Choroid plexus epithelial cell (primary cell): ENCODE data around the gene FBXL13.

ENCODE experiments used
- DNase-seq: peaks from one replicate; pipeline ENCODE4 v3.0.0-alpha.2; 2010; ENCODE audit warnings: low read depth
- H3K4me3 ChIP-seq: 2 replicates; pipeline ENCODE4 v1.5.1; 2011; ENCODE audit warnings: low read depth, mild to moderate bottlenecking, control low read depth, low read length, moderate library complexity
- TF ChIP-seq, protein P1 (sequence below): conservative IDR thresholded peaks from 2 replicates; pipeline ENCODE4 v1.5.1; 2011; ENCODE audit warnings: low read depth, mild to moderate bottlenecking, control low read depth, inconsistent platforms, low read length, moderate library complexity

Gene FBXL13

DNA sequence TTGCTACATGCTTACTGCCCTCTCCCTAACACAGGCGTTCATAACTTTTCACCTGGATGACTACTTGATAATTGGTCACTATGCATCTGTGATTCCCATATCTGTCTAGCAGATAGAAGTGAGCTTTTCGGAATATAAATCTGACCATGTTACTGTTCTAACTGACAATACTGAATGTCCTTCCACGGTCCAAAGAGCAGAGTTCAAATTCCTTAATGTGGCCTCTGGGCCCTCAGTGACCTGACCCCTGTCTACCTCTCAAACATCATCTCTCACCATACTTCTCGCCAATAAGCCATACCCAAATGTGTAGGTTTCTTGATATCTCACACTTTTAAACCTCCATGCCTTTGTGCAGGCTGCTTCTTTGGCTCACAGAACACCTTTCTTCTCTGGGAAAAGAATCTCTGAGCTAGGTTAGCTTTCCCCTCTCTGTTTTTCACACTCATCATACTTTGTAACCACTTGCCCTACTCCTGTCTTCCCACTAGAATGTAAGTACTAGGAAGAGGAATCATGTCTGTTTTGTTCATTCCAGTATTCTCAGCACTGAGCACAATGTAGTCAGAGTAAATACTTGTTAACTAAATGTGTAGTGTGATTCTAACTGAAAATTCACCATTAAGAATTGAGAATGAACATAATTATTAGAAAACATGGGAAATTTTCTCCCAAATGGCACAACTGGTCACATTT, 201.0 kb downstream of the FBXL13 start:
- TF ChIP-seq, protein P1, sequence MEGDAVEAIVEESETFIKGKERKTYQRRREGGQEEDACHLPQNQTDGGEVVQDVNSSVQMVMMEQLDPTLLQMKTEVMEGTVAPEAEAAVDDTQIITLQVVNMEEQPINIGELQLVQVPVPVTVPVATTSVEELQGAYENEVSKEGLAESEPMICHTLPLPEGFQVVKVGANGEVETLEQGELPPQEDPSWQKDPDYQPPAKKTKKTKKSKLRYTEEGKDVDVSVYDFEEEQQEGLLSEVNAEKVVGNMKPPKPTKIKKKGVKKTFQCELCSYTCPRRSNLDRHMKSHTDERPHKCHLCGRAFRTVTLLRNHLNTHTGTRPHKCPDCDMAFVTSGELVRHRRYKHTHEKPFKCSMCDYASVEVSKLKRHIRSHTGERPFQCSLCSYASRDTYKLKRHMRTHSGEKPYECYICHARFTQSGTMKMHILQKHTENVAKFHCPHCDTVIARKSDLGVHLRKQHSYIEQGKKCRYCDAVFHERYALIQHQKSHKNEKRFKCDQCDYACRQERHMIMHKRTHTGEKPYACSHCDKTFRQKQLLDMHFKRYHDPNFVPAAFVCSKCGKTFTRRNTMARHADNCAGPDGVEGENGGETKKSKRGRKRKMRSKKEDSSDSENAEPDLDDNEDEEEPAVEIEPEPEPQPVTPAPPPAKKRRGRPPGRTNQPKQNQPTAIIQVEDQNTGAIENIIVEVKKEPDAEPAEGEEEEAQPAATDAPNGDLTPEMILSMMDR: no peak
- DNase-seq: no peak
- H3K4me3 ChIP-seq: no peak overlapping the region

DNA sequence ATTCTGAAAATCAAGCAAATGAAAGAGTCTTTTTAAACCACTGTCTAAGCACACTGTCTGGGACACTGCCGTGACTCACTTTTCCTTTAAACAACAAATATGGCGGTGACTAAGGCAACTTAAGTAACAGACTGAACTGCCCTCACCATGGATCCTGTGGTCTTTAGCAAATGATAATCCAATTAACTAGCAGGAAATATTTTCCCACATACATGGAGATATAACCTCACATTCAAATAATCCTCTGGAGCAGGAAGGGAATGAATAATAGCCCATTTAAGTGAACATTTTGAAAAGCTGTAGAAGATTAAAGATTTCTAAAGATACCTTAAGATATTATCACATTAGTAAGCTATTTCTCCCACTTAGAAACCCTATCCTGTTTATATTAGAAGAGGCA, 202.1 kb downstream of the FBXL13 start:
- DNase-seq: peak; percentile 95
- no peak overlapping the region for H3K4me3 ChIP-seq

DNA sequence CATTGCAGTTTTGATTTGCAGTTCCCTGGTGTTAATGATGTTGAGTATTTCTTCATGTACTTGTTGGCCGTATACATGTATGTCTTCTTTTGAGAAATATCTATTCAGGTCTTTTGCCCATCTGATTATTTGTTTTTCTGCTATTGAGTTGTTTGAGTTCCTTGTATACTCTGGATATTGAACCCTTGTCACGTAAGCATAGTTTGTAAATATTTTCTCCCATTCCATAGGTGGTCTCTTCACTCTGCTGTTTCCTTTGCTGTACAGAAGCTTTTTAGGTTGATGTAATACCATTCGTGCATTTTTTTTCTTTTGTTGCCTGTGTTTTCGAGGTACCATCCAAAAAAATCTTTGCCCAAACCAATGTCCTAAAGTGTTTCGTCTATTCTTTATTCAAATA, 205.4 kb downstream of the FBXL13 start:
- DNase-seq: no peak
- no peak overlapping the region for H3K4me3 ChIP-seq

More for the DNA sequence above, 202.1 kb downstream of the FBXL13 start:
- TF ChIP-seq, protein P1: no peak

DNA sequence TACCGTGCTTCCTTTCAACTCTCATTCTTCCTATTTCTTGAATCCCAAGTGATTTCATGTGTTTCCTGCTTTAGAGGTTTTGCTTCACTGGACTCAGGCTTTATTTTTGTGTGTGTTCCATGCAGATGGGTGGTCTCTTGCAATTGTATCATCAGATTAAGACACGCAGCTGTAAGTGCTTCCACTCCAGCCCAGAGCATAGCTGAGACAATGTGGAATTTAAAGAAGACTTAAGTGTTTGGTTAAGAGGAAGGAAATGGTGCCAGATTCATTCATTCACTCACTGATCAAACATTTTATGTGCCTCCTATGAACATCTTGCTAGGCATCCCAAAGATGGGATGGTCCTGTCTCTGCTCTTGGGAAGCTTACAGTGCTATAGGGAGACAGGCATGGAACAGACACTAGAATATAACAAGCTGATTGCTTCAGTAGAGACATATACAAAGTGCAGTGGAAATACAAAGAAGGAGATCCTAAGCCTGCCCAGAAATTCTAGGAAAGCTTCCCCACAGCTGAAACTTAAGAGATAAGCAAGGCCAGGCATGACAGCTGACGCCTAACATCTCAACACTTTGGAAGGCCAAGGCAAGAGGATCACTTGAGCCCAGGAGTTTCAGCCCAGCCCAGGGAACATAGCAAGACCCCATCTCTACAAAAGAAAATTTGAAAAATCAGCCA, 207.9 kb downstream of the FBXL13 start:
- TF ChIP-seq, protein P1: no peak
- DNase-seq: no peak
- H3K4me3 ChIP-seq: no peak overlapping the region

More for the DNA sequence above, 205.4 kb downstream of the FBXL13 start:
- TF ChIP-seq, protein P1: no peak

DNA sequence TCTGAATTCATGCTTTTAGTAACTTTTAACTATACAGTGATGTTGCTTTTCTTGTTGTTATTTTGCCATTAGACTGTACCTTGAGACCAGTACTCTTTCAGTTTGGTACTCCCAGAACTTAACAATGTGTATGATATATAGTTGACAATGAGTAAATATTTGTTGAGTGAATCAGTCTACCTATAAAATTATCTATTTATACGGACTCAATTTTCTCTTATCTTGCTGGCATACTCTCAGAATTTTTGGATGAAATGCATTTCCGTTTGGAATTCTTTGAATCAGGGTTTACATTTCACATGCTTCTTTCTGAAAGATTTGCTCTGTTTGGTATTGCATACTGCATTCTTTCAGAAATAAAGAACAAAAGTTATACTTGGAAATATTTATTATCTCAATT, 209.6 kb downstream of the FBXL13 start:
- TF ChIP-seq, protein P1: no peak
- no peak overlapping the region for H3K4me3 ChIP-seq

DNA sequence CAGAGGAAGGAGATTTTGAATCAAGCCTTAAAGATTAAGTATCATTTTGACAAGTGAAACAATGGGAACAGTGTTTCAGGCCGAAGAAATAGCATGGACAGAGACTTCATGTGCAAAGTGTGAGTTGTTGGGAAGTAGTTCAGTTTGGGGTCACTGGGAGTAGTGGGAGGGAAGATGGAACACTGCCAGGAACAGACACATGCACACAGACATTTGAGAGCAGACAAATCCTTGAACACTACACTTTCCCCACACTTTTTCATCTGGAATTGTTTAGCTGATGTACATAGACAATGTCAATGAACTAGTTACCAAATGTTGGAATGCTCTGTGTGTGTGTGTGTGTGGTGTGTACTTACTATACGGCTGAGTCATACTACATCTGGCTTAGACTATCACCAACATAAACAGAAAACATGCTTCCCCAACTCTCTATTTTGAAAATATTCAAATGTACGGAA, 214.2 kb downstream of the FBXL13 start:
- peak; percentile 95 for DNase-seq
- TF ChIP-seq, protein P1: no peak

More for the DNA sequence above, 209.6 kb downstream of the FBXL13 start:
- DNase-seq: no peak

DNA sequence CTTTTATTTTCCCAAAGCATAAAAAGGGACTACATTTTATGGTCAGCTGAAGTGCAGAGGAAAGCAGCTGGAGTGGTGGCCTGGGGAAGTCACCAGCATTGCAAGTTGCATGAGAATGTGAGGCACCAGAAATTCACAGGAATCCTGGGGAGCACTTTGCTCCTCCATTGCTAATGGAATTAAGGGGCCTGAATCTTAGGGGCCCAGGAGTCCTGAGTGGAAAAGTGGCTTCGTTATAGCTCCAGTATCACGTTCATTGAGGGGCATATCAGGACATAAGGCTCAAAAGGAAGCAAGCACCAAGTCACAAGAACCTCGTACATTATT, 214.8 kb downstream of the FBXL13 start:
- TF ChIP-seq, protein P1: no peak
- H3K4me3 ChIP-seq: no peak overlapping the region
- DNase-seq: no peak

More for the DNA sequence above, 214.2 kb downstream of the FBXL13 start:
- no peak overlapping the region for H3K4me3 ChIP-seq
